ENCODE data around the gene RPS16. TPM values are rescaled to one million over a fixed set of nuclear protein-coding genes. Genes with fewer than 3 reads are reported as not detected.
"Not testable (repeated sequence)": the region's sequence is repeated elsewhere in the genome, so short reads cannot be mapped to it uniquely, and the experiment has no call there.

RPS16 gene
- 1,000 to 10,000 TPM; 1,273 to 1,597 TPM for total RNA-seq
- long read RNA-seq, transcript RPS16-206 (4 exons, 2,389 nt), result minor isoform, 7 of 111 reads
- long read RNA-seq, transcript RPS16-201 (5 exons, 560 nt), result major isoform, 62 of 111 reads
- long read RNA-seq, partial matches to known transcripts, result 38 of 111 reads
- long read RNA-seq, other reads (novel, unspliced or antisense), result 4 of 111 reads

- ATAC-seq, result peak; percentile 98 to 99
- intact Hi-C loops (cut with DNase I), result no loop called here
Observed at GRCh38 chr19:39435499-39436349, at the start of gene RPS16. Gene RPS16, minus strand, starts transcription at chr19:39435949. Its CDS starts 54 bp downstream, at chr19:39435895.

GRCh38 chr19:39483141-39483540 lies 47.4 kb upstream of the RPS16 start:
- intact Hi-C loops (cut with DNase I), result loop anchor here in 1 of 2 donors (10.0 kb wide), 1 partner anchor 52 kb away; the partner anchor contains the start of gene EID2B
- DNase-seq, result no peak
- no peak for ATAC-seq

More at GRCh38 chr19:39435499-39436349, at the start of gene RPS16:
- peak; percentile 99 for DNase-seq

- ATAC-seq (no peak), DNase-seq (no peak)
- intact Hi-C loops (cut with DNase I), result loop anchor here in 1 of 2 donors (10.0 kb wide), 1 partner anchor 53 kb away; the partner anchor contains the start of gene EID2B
Observed at GRCh38 chr19:39481676-39482075, 45.9 kb upstream of the RPS16 start.

GRCh38 chr19:39481229-39481545 lies 45.4 kb upstream of the RPS16 start:
- intact Hi-C loops (cut with DNase I), result loop anchor here in 1 of 2 donors (10.0 kb wide), 1 partner anchor 54 kb away; the partner anchor contains the start of gene EID2B
- no peak for ATAC-seq
- no peak for DNase-seq

- DNase-seq (peak; percentile 99), ATAC-seq (peak; percentile 98 to 99)
- intact Hi-C loops (cut with DNase I), result loop anchor here in 1 of 2 donors (10.0 kb wide), 1 partner anchor 54 kb away; the partner anchor contains the start of gene EID2B
Observed at GRCh38 chr19:39480337-39481228, 44.8 kb upstream of the RPS16 start, which contains the start of gene TIMM50. Gene TIMM50, plus strand, starts transcription at chr19:39480838. Its CDS starts 16 bp downstream, at chr19:39480854.

- intact Hi-C loops (cut with DNase I), result loop anchor here in 1 of 2 donors (10.0 kb wide), 1 partner anchor 55 kb away; the partner anchor contains the start of gene EID2B
- DNase-seq (no peak), ATAC-seq (no peak)
Observed at GRCh38 chr19:39479916-39480315, 44.2 kb upstream of the RPS16 start.

GRCh38 chr19:39479319-39479801 lies 43.6 kb upstream of the RPS16 start:
- DNase-seq; ATAC-seq; intact Hi-C loops (cut with DNase I): not testable (repeated sequence)

GRCh38 chr19:39475748-39476147 lies 40.0 kb upstream of the RPS16 start:
- ATAC-seq, result no peak
- DNase-seq, result no peak
- intact Hi-C loops (cut with DNase I), result loop anchor here in 1 of 2 donors (2.0 kb wide), 1 partner anchor 57 kb away; the partner anchor contains the start of gene EID2B

- intact Hi-C loops (cut with DNase I), result loop anchor here in 1 of 2 donors (2.0 kb wide), 1 partner anchor 59 kb away; the partner anchor contains the start of gene EID2B
- ATAC-seq (peak; percentile 58 to 76), DNase-seq (peak; percentile 69)
Observed at GRCh38 chr19:39474139-39474620, 38.4 kb upstream of the RPS16 start.

- ATAC-seq (no peak), DNase-seq (no peak)
- intact Hi-C loops (cut with DNase I), result no loop called here
Observed at GRCh38 chr19:39473443-39473960, 37.8 kb upstream of the RPS16 start.

GRCh38 chr19:39472746-39473442 lies 37.1 kb upstream of the RPS16 start:
- no peak for DNase-seq
- intact Hi-C loops (cut with DNase I), result no loop called here
- no peak for ATAC-seq

- DNase-seq, result no peak
- intact Hi-C loops (cut with DNase I), result no loop called here
- ATAC-seq, result no peak
Observed at GRCh38 chr19:39471756-39472536, 36.2 kb upstream of the RPS16 start.

- intact Hi-C loops (cut with DNase I), result no loop called here
- ATAC-seq (no peak), DNase-seq (no peak)
Observed at GRCh38 chr19:39470724-39471339, 35.1 kb upstream of the RPS16 start.

- no peak for ATAC-seq
- intact Hi-C loops (cut with DNase I), result no loop called here
- DNase-seq, result no peak
Observed at GRCh38 chr19:39469567-39469966, 33.8 kb upstream of the RPS16 start.

- DNase-seq (no peak), ATAC-seq (no peak)
- intact Hi-C loops (cut with DNase I), result no loop called here
Observed at GRCh38 chr19:39469036-39469435, 33.3 kb upstream of the RPS16 start.

GRCh38 chr19:39467941-39468340 lies 32.2 kb upstream of the RPS16 start:
- no peak for ATAC-seq
- intact Hi-C loops (cut with DNase I), result no loop called here
- no peak for DNase-seq

Data from left cardiac atrium (tissue), 4 donors.